Transverse colon (tissue), 4 donors: Measurements from ENCODE around the gene ADRB1.

Experiments used
- EP300 ChIP-seq: sonication (generic); formaldehyde crosslinking; IDR thresholded peaks from one replicate; pipeline ENCODE4 v1.6.1; 2017; ENCODE audit warnings: antibody characterized with exemption, low read depth
- POLR2A ChIP-seq: fragments of 450-650 bp; IDR thresholded peaks from one replicate; pipeline ENCODE4 v1.6.1; 2016; ENCODE audit warnings: antibody characterized with exemption, mild to moderate bottlenecking, moderate library complexity
- POLR2AphosphoS5 ChIP-seq, 3 donors: sonication (generic); formaldehyde crosslinking; IDR thresholded peaks; one replicate each; pipeline ENCODE4 v1.6.1; 2016; ENCODE audit warnings: antibody characterized with exemption in 3 of 3
- TF ChIP-seq, protein P1 (sequence below), 5 experiments: fragments of 200-600 bp in 3 of 5; fragments of 450-650 bp in 2 of 5; sonication (generic) in 3 of 5; IDR thresholded peaks; 1 replicate in 2 of 5; 2 replicates in 3 of 5; pipeline ENCODE4 v1.5.1; 2016 to 2017; ENCODE audit warnings: antibody characterized with exemption in 5 of 5, inconsistent platforms in 3 of 5, mild to moderate bottlenecking in 2 of 5, moderate library complexity in 1 of 5

DNA sequence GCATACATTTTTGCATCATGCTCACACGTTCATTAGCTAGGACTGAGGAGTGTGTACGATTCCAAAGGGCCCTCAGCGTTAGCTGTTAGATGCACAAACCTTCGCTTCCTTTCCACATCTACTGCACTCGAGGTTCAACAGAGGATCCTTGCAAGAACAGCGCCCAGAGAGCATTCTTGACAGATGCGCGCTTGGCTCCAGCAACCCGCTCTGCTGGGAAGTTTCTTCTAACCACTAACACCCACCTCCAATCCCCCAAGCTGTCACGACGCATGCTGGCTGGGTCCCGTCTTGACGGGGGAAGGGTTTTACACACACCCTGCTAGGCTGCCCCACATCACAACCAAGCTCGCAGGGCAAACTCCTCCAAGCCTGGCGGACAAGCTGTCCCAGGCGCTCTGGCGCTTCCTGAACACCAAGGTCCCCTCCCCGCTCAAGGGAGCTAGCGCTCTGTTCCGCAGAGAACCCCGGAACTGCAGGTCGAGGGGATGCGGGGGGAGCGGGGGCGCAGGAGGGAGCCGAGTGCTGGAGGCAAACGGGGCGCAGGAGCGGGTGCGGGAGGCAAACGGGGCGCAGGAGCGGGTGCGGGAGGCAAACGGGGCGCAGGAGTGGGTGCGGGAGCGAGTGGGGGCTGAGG is 653 bp upstream of the ADRB1 start:
- TF ChIP-seq, protein P1, sequence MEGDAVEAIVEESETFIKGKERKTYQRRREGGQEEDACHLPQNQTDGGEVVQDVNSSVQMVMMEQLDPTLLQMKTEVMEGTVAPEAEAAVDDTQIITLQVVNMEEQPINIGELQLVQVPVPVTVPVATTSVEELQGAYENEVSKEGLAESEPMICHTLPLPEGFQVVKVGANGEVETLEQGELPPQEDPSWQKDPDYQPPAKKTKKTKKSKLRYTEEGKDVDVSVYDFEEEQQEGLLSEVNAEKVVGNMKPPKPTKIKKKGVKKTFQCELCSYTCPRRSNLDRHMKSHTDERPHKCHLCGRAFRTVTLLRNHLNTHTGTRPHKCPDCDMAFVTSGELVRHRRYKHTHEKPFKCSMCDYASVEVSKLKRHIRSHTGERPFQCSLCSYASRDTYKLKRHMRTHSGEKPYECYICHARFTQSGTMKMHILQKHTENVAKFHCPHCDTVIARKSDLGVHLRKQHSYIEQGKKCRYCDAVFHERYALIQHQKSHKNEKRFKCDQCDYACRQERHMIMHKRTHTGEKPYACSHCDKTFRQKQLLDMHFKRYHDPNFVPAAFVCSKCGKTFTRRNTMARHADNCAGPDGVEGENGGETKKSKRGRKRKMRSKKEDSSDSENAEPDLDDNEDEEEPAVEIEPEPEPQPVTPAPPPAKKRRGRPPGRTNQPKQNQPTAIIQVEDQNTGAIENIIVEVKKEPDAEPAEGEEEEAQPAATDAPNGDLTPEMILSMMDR (IDR thresholded peaks at IDR 0.05), result no peak
- TF ChIP-seq EP300 (no peak), POLR2AphosphoS5 (IDR thresholded peaks at IDR 0.05) (peak in 1 of 3 donors; percentile 39), POLR2A (no peak)
